H1 (cell line): ENCODE results near the gene NDC1. TPM values are rescaled to one million over a fixed set of nuclear protein-coding genes. Genes with fewer than 3 reads are reported as not detected.
A peak's percentile ranks its signal among the peaks of the same experiment; 100 is the strongest.

Source experiments
- CTCF ChIA-PET: fragments of 300-600 bp; sonication (Branson Sonifier 250); formaldehyde crosslinking; loops from one replicate; lab custom pipeline; 2021; ENCODE audit not compliant: partially characterized antibody; lab: Charles Lee
- POLR2A ChIA-PET: fragments of 300-600 bp; sonication (Branson Sonifier 250); formaldehyde crosslinking; loops from one replicate; lab custom pipeline; 2021; ENCODE audit warnings: inconsistent platforms; ENCODE audit not compliant: partially characterized antibody; lab: Charles Lee
- DNase-seq, 2 experiments: peaks; one replicate each; pipeline versions ENCODE4 v3.0.0 to v3.0.0-alpha.2; 2010 to 2022; ENCODE audit warnings: low spot score in 2 of 2, low read depth in 1 of 2, mixed read lengths in 1 of 2
- FAIRE-seq: peaks from 2 replicates; lab custom pipeline; 2011; peaks lifted over from hg19 to GRCh38; lab: Jason Lieb, UNC
- H2AFZ ChIP-seq: 2 replicates; pipeline ENCODE4 v1.8.1; 2012; ENCODE audit warnings: low read length, inconsistent platforms
- H2AK5ac ChIP-seq: 2 replicates; pipeline ENCODE4 v1.6.1; 2013; ENCODE audit warnings: low read depth, low read length
- H2BK120ac ChIP-seq: replicated peaks from 2 replicates; pipeline ENCODE3; 2013; ENCODE audit warnings: low read depth, low read length, inconsistent platforms
- H2BK12ac ChIP-seq: 2 replicates; pipeline ENCODE4 v1.6.1; 2013; ENCODE audit warnings: low read depth, low read length
- H2BK15ac ChIP-seq: 2 replicates; pipeline ENCODE4 v1.6.1; 2013; ENCODE audit warnings: low read length
- H2BK20ac ChIP-seq: 2 replicates; pipeline ENCODE4 v1.6.1; 2013; ENCODE audit warnings: low read length
- H2BK5ac ChIP-seq: 2 replicates; pipeline ENCODE4 v1.6.1; 2013; ENCODE audit warnings: low read depth, low read length
- H3K14ac ChIP-seq: 2 replicates; pipeline ENCODE4 v1.6.1; 2013; ENCODE audit warnings: inconsistent platforms; ENCODE audit not compliant: insufficient read length
- H3K18ac ChIP-seq: 2 replicates; pipeline ENCODE4 v1.6.1; 2013; ENCODE audit warnings: low read length; ENCODE audit errors: extremely low read depth
- H3K23ac ChIP-seq: 2 replicates; pipeline ENCODE4 v1.6.1; 2013; ENCODE audit warnings: inconsistent platforms; ENCODE audit not compliant: insufficient read length
- H3K23me2 ChIP-seq: 2 replicates; pipeline ENCODE4 v1.6.1; 2013; ENCODE audit warnings: low read depth, low read length
- H3K27ac ChIP-seq: 2 replicates; pipeline ENCODE4 v1.6.1; 2011; ENCODE audit warnings: low read depth, low read length, inconsistent platforms
- H3K27me3 ChIP-seq, 4 experiments: replicated peaks in 1 of 4; 1 replicate in 1 of 4; 2 replicates in 3 of 4; pipeline versions ENCODE4 v1.6.1 to v1.8.1; 2011 to 2013; ENCODE audit warnings: low read length in 3 of 4, mild to moderate bottlenecking in 3 of 4, inconsistent platforms in 2 of 4, mixed read lengths in 2 of 4, moderate library complexity in 1 of 4; ENCODE audit not compliant: control insufficient read depth in 3 of 4, insufficient read depth in 3 of 4; ENCODE audit errors: extremely low read depth in 1 of 4
- H3K36me3 ChIP-seq, 4 experiments: 2 replicates each; pipeline versions ENCODE4 v1.6.1 to v1.8.1; 2011 to 2013; ENCODE audit warnings: mild to moderate bottlenecking in 4 of 4, low read length in 3 of 4, moderate library complexity in 2 of 4, control low read depth in 1 of 4, inconsistent platforms in 1 of 4; ENCODE audit not compliant: insufficient read depth in 4 of 4, control insufficient read depth in 2 of 4
- H3K4ac ChIP-seq: replicated peaks from 2 replicates; pipeline ENCODE3; 2013; ENCODE audit warnings: low read length, low read depth, mixed read lengths, inconsistent platforms; ENCODE audit not compliant: insufficient read length
- H3K4me1 ChIP-seq, 4 experiments: replicated peaks in 1 of 4; 1 replicate in 1 of 4; 2 replicates in 3 of 4; pipeline versions ENCODE4 v1.6.1 to v1.8.1; 2011 to 2013; ENCODE audit warnings: low read length in 3 of 4, inconsistent platforms in 2 of 4, mixed read lengths in 1 of 4; ENCODE audit not compliant: insufficient read depth in 4 of 4, control insufficient read depth in 3 of 4
- H3K4me2 ChIP-seq, 2 experiments: 2 replicates each; pipeline versions ENCODE4 v1.6.1 to v1.8.1; 2011 to 2013; ENCODE audit warnings: low read depth in 2 of 2, low read length in 2 of 2, control low read depth in 1 of 2, inconsistent platforms in 1 of 2, mild to moderate bottlenecking in 1 of 2; ENCODE audit not compliant: insufficient read depth in 1 of 2
- H3K4me3 ChIP-seq, 4 experiments: fragments of 200-600, 300-600 bp in 1 of 4; sonication (generic), shearing (Covaris generic), sonication (Bioruptor Twin) in 1 of 4; 2 replicates each; pipeline versions ENCODE4 v1.5.1 to v1.8.1; 2011 to 2016; ENCODE audit warnings: low read length in 4 of 4, low read depth in 3 of 4, control low read depth in 2 of 4, inconsistent platforms in 2 of 4, mild to moderate bottlenecking in 2 of 4, mixed read lengths in 1 of 4, moderate library complexity in 1 of 4; ENCODE audit not compliant: insufficient read depth in 2 of 4; ENCODE audit errors: extremely low read depth in 1 of 4
- H3K56ac ChIP-seq: replicated peaks from 2 replicates; pipeline ENCODE3; 2013; ENCODE audit warnings: low read depth, mild to moderate bottlenecking, mixed read lengths, low read length, inconsistent platforms; ENCODE audit not compliant: insufficient read length
- H3K79me1 ChIP-seq: 2 replicates; pipeline ENCODE4 v1.6.1; 2013; ENCODE audit warnings: low read depth, low read length, control low read depth
- H3K79me2 ChIP-seq, 2 experiments: 2 replicates each; pipeline versions ENCODE4 v1.6.1 to v1.8.1; 2012 to 2013; ENCODE audit warnings: low read length in 2 of 2, mild to moderate bottlenecking in 2 of 2, inconsistent platforms in 1 of 2; ENCODE audit not compliant: insufficient read depth in 2 of 2, control insufficient read depth in 1 of 2
- H3K9ac ChIP-seq, 4 experiments: replicated peaks in 1 of 4; 1 replicate in 1 of 4; 2 replicates in 3 of 4; pipeline versions ENCODE4 v1.6.1 to v1.8.1; 2011 to 2013; ENCODE audit warnings: low read depth in 3 of 4, low read length in 3 of 4, control low read depth in 2 of 4, mild to moderate bottlenecking in 2 of 4, moderate library complexity in 2 of 4, inconsistent platforms in 1 of 4; ENCODE audit errors: extremely low read depth in 1 of 4
- H3K9me3 ChIP-seq, 2 experiments: 2 replicates each; pipeline versions ENCODE4 v1.6.1 to v1.8.1; 2012 to 2013; ENCODE audit warnings: mild to moderate bottlenecking in 2 of 2, moderate library complexity in 2 of 2, control low read depth in 1 of 2, inconsistent platforms in 1 of 2, low read depth in 1 of 2, low read length in 1 of 2, mixed read lengths in 1 of 2; ENCODE audit not compliant: insufficient read depth in 2 of 2
- H4K20me1 ChIP-seq, 2 experiments: replicated peaks in 1 of 2; 2 replicates each; pipeline versions ENCODE3 to v1.8.1; 2011 to 2013; ENCODE audit warnings: inconsistent platforms in 2 of 2, low read length in 2 of 2, mild to moderate bottlenecking in 1 of 2; ENCODE audit not compliant: insufficient read depth in 2 of 2, control insufficient read depth in 1 of 2
- H4K5ac ChIP-seq: 2 replicates; pipeline ENCODE4 v1.6.1; 2013; ENCODE audit warnings: low read length, low read depth, mixed read lengths, inconsistent platforms; ENCODE audit not compliant: insufficient read length
- H4K8ac ChIP-seq: 2 replicates; pipeline ENCODE4 v1.8.0; 2013; ENCODE audit warnings: mild to moderate bottlenecking, moderate library complexity, low read length, inconsistent platforms; ENCODE audit not compliant: insufficient read depth; ENCODE audit errors: extremely low read depth
- H4K91ac ChIP-seq: replicated peaks from 2 replicates; pipeline ENCODE3; 2013; ENCODE audit warnings: low read length, mixed read lengths, inconsistent platforms; ENCODE audit not compliant: insufficient read length
- BCL11A ChIP-seq, 2 experiments: IDR thresholded peaks; one replicate each; pipeline ENCODE4 v1.6.1; 2011; ENCODE audit warnings: low read depth in 2 of 2, low read length in 2 of 2, mild to moderate bottlenecking in 2 of 2
- CBX5 ChIP-seq: fragments of 300-800, 300-1000 bp; sonication (generic); IDR thresholded peaks from 2 replicates; pipeline ENCODE4 v1.7.1; 2016; ENCODE audit warnings: antibody characterized with exemption, low read length, low read depth
- CBX8 ChIP-seq: fragments of 300-800, 300-1000 bp; sonication (generic); IDR thresholded peaks from 2 replicates; pipeline ENCODE4 v1.7.1; 2016; ENCODE audit warnings: low read depth, low read length, borderline replicate concordance
- HDAC6 ChIP-seq: IDR thresholded peaks from one replicate; pipeline ENCODE4 v1.7.1; 2012; ENCODE audit warnings: low read depth, mild to moderate bottlenecking, inconsistent platforms, low read length, moderate library complexity
- POLR2A ChIP-seq, 2 experiments: IDR thresholded peaks; 1 replicate in 1 of 2; 2 replicates in 1 of 2; pipeline ENCODE4 v1.6.1; 2011; ENCODE audit warnings: low read depth in 2 of 2, low read length in 2 of 2, mild to moderate bottlenecking in 2 of 2; ENCODE audit errors: control extremely low read depth in 1 of 2
- SIN3A ChIP-seq, 2 experiments: IDR thresholded peaks in 1 of 2; conservative IDR thresholded peaks in 1 of 2; 2 replicates each; pipeline ENCODE4 v1.6.1; 2011 to 2012; ENCODE audit warnings: low read length in 2 of 2, improper control_type of control experiment in 1 of 2, low read depth in 1 of 2, mild to moderate bottlenecking in 1 of 2
- TCF12 ChIP-seq: IDR thresholded peaks from 2 replicates; pipeline ENCODE4 v1.6.1; 2011; ENCODE audit warnings: low read depth, mild to moderate bottlenecking, low read length
- USF2 ChIP-seq: IDR thresholded peaks from 2 replicates; pipeline ENCODE4 v1.6.1; 2011; ENCODE audit warnings: low read length, improper control_type of control experiment
- WGBS, 2 experiments: shearing (Covaris generic) in 1 of 2; methylation state at CpG; one replicate each; pipeline versions ENCODE4 v1.1.6 to v1.1.7; 2013 to 2015; ENCODE audit warnings: low lambda C conversion rate in 2 of 2, mixed read lengths in 2 of 2, inconsistent platforms in 1 of 2, low coverage in 1 of 2, missing lambda C conversion rate in 1 of 2; ENCODE audit not compliant: insufficient replicate concordance in 2 of 2, insufficient coverage in 1 of 2, insufficient read length in 1 of 2; ENCODE audit errors: extremely low coverage in 1 of 2, missing lambda C conversion rate in 1 of 2; 5-methylcytosine and 5-hydroxymethylcytosine counted together
- polyA plus RNA-seq, 7 experiments: library from polyadenylated mRNA; depleted of rRNA in 3 of 7; stranded (reverse) in 5 of 7; unstranded in 2 of 7; fragments of >200 nt in 5 of 7; fragments of 200-250 nt in 2 of 7; gene quantifications; 1 replicate in 5 of 7; 2 replicates in 1 of 7; 4 replicates in 1 of 7; pipeline versions ENCODE4 v1.2.1 to v1.2.3, GENCODE V29; 2011 to 2013; ENCODE audit warnings: missing spikeins in 2 of 7, mixed read lengths in 2 of 7
- total RNA-seq: library from RNA; stranded (reverse); fragmentation: NEBNext Ultra II Directional; extraction: Animal tissue kit (Norgen Biotek cat#: 25700); gene quantifications from 2 replicates; pipeline ENCODE4 v1.2.1, GENCODE V29; 2021
- TF ChIP-seq, protein P1 (sequence below): IDR thresholded peaks from 2 replicates; pipeline ENCODE4 v1.6.1; 2012; ENCODE audit warnings: low read length, inconsistent platforms

The NDC1 gene
- total and polyA plus RNA-seq, 2 of the 8 experiments (the other 6 are each of a cell fraction or from before 2014, with no cell fraction given), result 62.9 to 66.1 TPM

DNA sequence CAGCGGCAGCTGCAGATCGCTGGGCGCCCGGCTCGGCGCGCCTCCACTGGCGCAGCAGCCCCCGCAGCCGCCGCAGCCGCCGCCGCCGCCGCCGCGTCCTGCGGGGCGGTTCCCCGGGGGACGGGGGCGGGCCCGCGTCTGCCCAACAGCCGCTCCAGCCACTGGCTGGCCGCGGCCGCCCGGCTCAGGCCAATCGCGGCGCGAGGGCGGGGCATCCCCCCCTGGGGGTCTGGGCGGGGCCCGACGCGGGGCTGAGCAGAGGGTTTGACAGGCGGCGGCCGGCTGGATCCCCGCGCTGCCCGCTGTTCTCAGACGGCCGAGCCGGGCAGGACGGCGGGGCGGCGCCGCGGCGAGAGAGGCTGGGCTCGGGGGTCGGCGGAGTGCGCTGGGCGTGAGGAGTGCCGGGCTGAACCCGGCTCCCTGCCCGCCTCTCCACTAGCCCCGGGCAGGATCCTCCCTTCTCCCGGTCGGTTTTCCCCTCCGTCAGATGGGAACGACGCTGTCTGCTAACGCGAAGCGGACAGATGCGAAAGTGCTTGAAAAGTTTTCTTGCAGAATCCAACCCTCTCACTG lies 98.9 kb downstream of the NDC1 start, which contains the start of gene GLIS1:
Gene GLIS1 (minus strand): TSS at position 56 of the 573 bp plus-strand sequence. CDS start 1,100 bp downstream, outside the sequence.
- peaks cover 13% of the 10 kb centered on the region; the same call in 1 of the 2 replicates for H3K23me2 ChIP-seq
- peaks cover 0 to 3% (median 0%) of the 10 kb centered on the region in 4 experiments; a peak in 1 of 8 replicates for H3K36me3 ChIP-seq
- no peaks in the 10 kb centered on the region for H3K79me1 ChIP-seq
- ChIA-PET CTCF (interaction anchor here (1.1 to 5.1 kb wide), 2 partner anchors 14 to 19 kb away, joined by 3 to 39 read pairs; no protein-coding TSS in a partner anchor), POLR2A (interaction anchor here (0.9 kb wide), 1 partner anchor 23 kb away, joined by 3 read pairs; no protein-coding TSS in a partner anchor)
- no peak within 1 kb of the TSS; the same call in 1 of the 2 replicates for H3K18ac ChIP-seq
- peaks cover 41 to 56% (median 55%) of the 10 kb centered on the region in 4 experiments for H3K27me3 ChIP-seq
- H3K4me3 ChIP-seq, result peak within 1 kb of the TSS; percentile 31 to 61 (median 44)
- no peak within 1 kb of the TSS for H3K27ac ChIP-seq
- no peak within 1 kb of the TSS for H2AK5ac ChIP-seq
- H3K79me2 ChIP-seq, result no peaks in the 10 kb centered on the region
- no peak within 1 kb of the TSS for H4K91ac ChIP-seq
- H2BK15ac ChIP-seq, result no peak within 1 kb of the TSS
- peak within 1 kb of the TSS in 2 of 4 experiments; percentile 7 to 20; a peak in 2 of 7 replicates for H3K9ac ChIP-seq
- H3K23ac ChIP-seq, result no peak within 1 kb of the TSS
- FAIRE-seq (no peak), DNase-seq (peak; percentile 33 to 97)
- no peak within 1 kb of the TSS for H3K56ac ChIP-seq
- H2BK120ac ChIP-seq, result no peak within 1 kb of the TSS
- H3K4ac ChIP-seq, result no peak within 1 kb of the TSS
- peak within 1 kb of the TSS; percentile 4; the same call in 1 of the 2 replicates for H2AFZ ChIP-seq
- no peak within 1 kb of the TSS for H2BK5ac ChIP-seq
- peak within 1 kb of the TSS; percentile 77 to 98 for H3K4me2 ChIP-seq
- 6% methylated on average over 25 of the region's 73 CpGs; no CpG with 5 or more reads in 1 of the 2 experiments for WGBS, 2 experiments
- no peak within 1 kb of the TSS for H4K5ac ChIP-seq
- peaks cover 0 to 9% (median 3%) of the 10 kb centered on the region in 4 experiments; a peak in 5 of 7 replicates for H3K4me1 ChIP-seq
- peak within 1 kb of the TSS; percentile 50; the same call in 1 of the 2 replicates for H2BK12ac ChIP-seq
- H4K20me1 ChIP-seq, result peaks cover 0 to 11% of the 10 kb centered on the region in 2 experiments
- H3K14ac ChIP-seq, result no peak within 1 kb of the TSS
- H4K8ac ChIP-seq, result peak within 1 kb of the TSS; percentile 43
- no peaks in the 10 kb centered on the region for H3K9me3 ChIP-seq
- no peak within 1 kb of the TSS for H2BK20ac ChIP-seq
- TF ChIP-seq BCL11A (IDR thresholded peaks at IDR 0.05; ENCODE audit: low read depth in 2 of 2, low read length in 2 of 2) (no peak), TCF12 (no peak), HDAC6 (no peak), CBX8 (no peak), POLR2A (IDR thresholded peaks at IDR 0.05; ENCODE audit: control extremely low read depth in 1 of 2, low read depth in 2 of 2, low read length in 2 of 2) (no peak), USF2 (no peak), CBX5 (no peak), SIN3A (conservative IDR thresholded peaks at IDR 0.05 in 1 of 2, IDR thresholded peaks at IDR 0.05 in 1 of 2; ENCODE audit: low read depth in 1 of 2, low read length in 2 of 2) (peak; percentile 40 to 77; a peak in 3 of 4 replicates)
- TF ChIP-seq, protein P1, sequence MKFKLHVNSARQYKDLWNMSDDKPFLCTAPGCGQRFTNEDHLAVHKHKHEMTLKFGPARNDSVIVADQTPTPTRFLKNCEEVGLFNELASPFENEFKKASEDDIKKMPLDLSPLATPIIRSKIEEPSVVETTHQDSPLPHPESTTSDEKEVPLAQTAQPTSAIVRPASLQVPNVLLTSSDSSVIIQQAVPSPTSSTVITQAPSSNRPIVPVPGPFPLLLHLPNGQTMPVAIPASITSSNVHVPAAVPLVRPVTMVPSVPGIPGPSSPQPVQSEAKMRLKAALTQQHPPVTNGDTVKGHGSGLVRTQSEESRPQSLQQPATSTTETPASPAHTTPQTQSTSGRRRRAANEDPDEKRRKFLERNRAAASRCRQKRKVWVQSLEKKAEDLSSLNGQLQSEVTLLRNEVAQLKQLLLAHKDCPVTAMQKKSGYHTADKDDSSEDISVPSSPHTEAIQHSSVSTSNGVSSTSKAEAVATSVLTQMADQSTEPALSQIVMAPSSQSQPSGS, result no peak
